Measurements from ENCODE around the gene CHMP2A. TPM values are rescaled to one million over a fixed set of nuclear protein-coding genes. Genes with fewer than 3 reads are reported as not detected.
A peak's percentile ranks its signal among the peaks of the same experiment; 100 is the strongest.
"Not testable (repeated sequence)": the region's sequence is repeated elsewhere in the genome, so short reads cannot be mapped to it uniquely, and the experiment has no call there.

CHMP2A gene
- 86.4 and 113 TPM in 2 replicates for total RNA-seq (2012; rRNA removed)

DNA sequence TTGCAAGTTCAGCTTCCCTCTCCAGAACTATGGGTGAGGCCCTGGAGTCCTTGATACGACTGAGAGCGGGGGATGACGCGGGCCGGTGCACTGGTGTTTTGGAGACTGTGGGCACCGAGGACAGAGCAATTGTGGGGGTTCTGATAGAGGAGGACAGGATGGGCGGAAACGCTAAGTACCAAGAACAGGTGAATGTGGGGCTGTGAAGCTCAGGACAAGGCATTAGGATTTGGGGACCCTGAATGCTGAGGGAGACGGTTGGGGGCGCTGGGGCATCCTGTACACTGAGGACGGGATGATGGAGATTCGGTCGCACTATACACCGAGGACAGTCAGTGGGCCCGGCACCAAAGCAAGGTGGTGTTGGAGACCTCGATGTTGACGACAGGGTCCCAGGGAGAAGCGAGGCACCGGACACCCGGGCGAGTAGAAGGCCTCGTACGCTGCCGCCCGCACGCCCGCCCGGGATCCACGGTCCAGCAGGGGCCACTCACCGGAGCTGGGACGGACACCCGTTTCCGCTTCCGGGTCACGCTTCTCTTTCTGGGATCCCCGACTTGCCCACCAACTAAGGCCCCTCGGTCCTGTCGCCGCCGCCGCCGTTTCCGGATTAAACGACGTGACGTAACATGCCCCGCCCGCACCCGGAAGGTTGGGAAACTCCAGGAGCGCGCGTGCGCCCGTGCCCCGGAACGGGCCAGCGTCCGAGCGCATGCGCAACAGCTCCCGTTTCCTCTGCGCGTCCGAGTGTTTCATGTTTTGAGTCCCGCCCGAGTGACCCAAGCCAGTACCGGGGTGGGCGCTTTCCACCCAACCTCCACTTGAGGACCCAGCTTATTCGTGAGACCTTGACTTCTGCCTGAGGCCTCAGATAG lies at the start of gene CHMP2A:
TSS of gene CHMP2A (minus strand) at position 612 of the 875 bp plus-strand sequence. CDS start 893 bp downstream, outside the sequence.
- Histone ChIP-seq H3K9ac (ENCODE audit: low read depth, low read length) (peak within 1 kb of the TSS; percentile 92), H3K27me3 (ENCODE audit: control insufficient read depth, insufficient read depth, low read length) (no peaks in the 10 kb centered on the region), H3K4me3 (ENCODE audit: low read length) (peak within 1 kb of the TSS; percentile 86), H3K4me2 (ENCODE audit: low read length) (peak within 1 kb of the TSS; percentile 97), H3K36me3 (ENCODE audit: insufficient read depth, low read length) (peaks cover 47% of the 10 kb centered on the region), H3K4me1 (ENCODE audit: control insufficient read depth, insufficient read depth, low read length) (peaks cover 34% of the 10 kb centered on the region), H3K9me3 (replicated peaks; ENCODE audit: low read length) (no peaks in the 10 kb centered on the region)

DNA sequence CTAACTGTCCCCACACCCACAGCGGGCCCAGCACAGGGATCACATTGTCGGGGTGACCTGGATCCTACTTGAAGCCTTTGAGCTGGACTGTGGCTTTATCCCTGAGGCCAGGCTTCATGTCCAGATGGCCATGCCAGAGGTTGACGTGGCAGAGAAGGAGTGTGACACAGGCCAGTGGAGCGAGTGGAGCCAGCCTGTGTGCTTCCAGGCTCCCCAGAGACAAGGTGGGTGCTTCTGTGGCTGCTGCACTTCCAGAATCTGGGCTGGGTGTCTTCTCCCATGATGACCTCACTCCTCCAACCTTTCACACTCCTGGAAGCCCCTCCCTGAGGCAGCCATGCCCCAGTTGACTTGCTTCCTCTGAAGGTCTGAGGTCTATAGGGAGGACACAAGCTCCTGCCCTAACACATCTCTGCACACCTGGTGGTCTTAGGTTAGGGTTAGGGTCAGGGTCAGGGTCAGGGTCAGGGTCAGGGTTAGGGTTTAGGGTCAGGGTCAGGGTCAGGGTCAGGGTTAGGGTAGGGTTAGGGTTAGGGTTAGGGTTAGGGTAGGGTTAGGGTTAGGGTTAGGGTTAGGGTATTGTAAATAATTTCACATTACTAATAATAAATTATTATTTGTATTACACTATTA lies 31.3 kb upstream of the CHMP2A start:
- Histone ChIP-seq H3K9me3 (replicated peaks; ENCODE audit: low read length) (no peaks in the 10 kb centered on the region), H3K27me3 (ENCODE audit: control insufficient read depth, insufficient read depth, low read length) (no peaks in the 10 kb centered on the region), H3K4me3 (ENCODE audit: low read length) (no peak overlapping the region), H3K9ac (ENCODE audit: low read depth, low read length) (no peak overlapping the region), H3K4me2 (ENCODE audit: low read length) (no peak overlapping the region), H3K36me3 (ENCODE audit: insufficient read depth, low read length) (peaks cover 23% of the 10 kb centered on the region), H3K4me1 (ENCODE audit: control insufficient read depth, insufficient read depth, low read length) (no peaks in the 10 kb centered on the region)

DNA sequence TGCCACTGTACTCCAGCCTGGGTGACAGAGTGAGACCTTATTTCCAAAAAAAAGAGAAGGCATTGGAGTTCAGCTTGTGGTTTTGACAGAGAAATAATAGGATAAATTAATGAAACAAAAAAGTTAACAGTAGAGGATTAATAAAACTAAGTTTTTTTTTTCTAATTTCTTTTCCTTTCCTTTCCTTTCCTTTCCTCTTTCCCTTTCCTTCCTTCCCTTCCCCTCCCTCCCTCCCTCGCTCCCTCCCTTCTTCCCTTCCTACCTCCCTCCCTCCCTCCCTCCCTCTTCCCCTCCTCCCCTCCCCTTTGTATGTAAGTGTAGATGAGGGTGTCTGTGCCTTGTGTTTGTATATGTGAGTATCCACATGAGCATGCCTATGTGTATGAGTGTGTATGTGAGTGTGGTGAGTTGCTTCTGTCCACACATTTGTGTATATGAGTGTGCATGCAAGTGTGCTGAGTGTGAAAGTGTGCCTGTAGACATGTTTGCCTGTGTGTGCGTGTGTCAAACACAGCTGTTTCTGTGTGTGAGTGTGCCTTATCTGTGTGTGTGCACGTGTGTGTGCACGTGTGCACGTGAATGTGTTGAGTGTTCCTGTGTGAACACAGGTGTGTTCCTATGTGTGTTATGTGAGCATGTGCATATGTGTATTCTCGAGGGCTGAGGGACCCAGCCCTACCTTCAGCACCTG lies 30.7 kb upstream of the CHMP2A start:
- Histone ChIP-seq H3K27me3 (ENCODE audit: control insufficient read depth, insufficient read depth, low read length) (no peaks in the 10 kb centered on the region), H3K4me1 (ENCODE audit: control insufficient read depth, insufficient read depth, low read length) (peaks cover 3% of the 10 kb centered on the region), H3K36me3 (ENCODE audit: insufficient read depth, low read length) (peaks cover 23% of the 10 kb centered on the region), H3K4me2 (ENCODE audit: low read length) (no peak overlapping the region), H3K9ac (ENCODE audit: low read depth, low read length) (no peak overlapping the region), H3K9me3 (replicated peaks; ENCODE audit: low read length) (no peaks in the 10 kb centered on the region), H3K4me3 (ENCODE audit: low read length) (no peak overlapping the region)

DNA sequence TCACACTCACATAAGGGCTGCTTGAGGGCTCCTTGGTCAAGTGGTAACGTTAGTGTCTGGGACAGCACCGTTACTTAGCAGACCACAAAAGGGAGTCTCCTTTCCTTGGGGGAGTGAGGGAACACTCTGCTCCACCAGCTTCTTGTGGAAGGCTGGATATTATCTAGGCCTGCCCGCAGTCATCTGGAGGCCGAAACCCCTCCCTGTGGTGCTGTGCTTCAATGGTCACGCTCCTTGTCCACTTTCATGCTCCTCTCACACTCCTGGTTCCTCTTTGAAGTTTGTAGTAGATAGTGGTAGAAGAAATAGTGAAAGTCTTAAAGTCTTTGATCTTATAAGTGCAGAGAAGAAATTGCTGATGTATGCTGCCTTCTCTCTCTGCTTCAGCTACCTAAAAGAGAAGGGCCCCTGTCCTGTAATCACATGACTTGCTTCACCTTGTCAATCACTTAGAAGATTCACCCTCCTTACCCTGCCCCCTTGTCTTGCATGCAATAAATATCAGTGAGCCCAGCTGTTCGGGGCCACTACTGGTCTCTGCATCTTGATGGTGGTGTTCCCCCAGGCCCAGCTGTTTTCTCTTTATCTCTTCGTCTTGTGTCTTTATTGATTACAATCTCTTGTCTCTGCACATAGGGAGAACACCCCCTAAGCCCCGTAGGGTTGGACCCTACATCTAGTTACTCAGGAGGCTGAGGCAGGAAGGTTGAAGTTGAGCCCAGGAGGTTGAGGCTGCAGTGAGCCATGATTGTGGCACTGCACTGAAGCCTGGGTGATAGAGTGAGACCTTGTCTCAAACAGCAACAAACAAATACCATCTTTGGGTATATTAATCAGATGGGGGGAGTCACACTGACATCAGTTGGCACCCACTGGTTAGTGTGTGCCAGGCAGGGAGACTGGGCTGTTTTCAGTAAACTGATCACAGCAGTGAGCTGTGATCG lies 29.9 kb upstream of the CHMP2A start:
- H3K4me3 ChIP-seq (ENCODE audit: low read length): no peak overlapping the region
- no peaks in the 10 kb centered on the region for H3K27me3 ChIP-seq (ENCODE audit: control insufficient read depth, insufficient read depth, low read length)
- H3K36me3 ChIP-seq (ENCODE audit: insufficient read depth, low read length): peaks cover 23% of the 10 kb centered on the region
- H3K4me2 ChIP-seq (ENCODE audit: low read length): no peak overlapping the region
- no peak overlapping the region for H3K9ac ChIP-seq (ENCODE audit: low read depth, low read length)
- H3K4me1 ChIP-seq (ENCODE audit: control insufficient read depth, insufficient read depth, low read length): peaks cover 3% of the 10 kb centered on the region
- H3K9me3 ChIP-seq (replicated peaks; ENCODE audit: low read length): no peaks in the 10 kb centered on the region

DNA sequence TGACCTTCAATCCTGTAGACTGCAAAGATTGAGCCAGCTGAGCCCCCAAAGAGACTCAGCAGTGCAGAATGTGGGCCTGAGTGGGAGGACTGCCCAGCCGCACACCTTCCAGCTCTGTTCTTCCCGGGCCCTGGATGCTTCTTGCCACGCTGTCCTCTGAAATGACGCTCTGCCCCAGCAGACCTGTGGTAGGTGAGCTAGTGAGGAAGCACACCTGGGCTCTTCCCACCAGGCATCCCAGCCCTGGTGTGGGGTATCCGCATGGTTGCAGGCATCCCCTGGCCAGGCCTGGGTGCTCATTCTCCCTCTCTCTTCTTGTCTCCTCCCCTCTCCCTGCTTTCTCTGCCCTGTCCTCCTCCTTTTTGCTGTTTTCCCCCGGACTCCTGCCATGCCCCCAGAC lies 28.1 kb upstream of the CHMP2A start:
- Histone ChIP-seq H3K9ac (ENCODE audit: low read depth, low read length) (no peak overlapping the region), H3K27me3 (ENCODE audit: control insufficient read depth, insufficient read depth, low read length) (no peaks in the 10 kb centered on the region), H3K36me3 (ENCODE audit: insufficient read depth, low read length) (peaks cover 23% of the 10 kb centered on the region), H3K9me3 (replicated peaks; ENCODE audit: low read length) (no peaks in the 10 kb centered on the region), H3K4me2 (ENCODE audit: low read length) (no peak overlapping the region), H3K4me1 (ENCODE audit: control insufficient read depth, insufficient read depth, low read length) (peaks cover 7% of the 10 kb centered on the region), H3K4me3 (ENCODE audit: low read length) (no peak overlapping the region)

DNA sequence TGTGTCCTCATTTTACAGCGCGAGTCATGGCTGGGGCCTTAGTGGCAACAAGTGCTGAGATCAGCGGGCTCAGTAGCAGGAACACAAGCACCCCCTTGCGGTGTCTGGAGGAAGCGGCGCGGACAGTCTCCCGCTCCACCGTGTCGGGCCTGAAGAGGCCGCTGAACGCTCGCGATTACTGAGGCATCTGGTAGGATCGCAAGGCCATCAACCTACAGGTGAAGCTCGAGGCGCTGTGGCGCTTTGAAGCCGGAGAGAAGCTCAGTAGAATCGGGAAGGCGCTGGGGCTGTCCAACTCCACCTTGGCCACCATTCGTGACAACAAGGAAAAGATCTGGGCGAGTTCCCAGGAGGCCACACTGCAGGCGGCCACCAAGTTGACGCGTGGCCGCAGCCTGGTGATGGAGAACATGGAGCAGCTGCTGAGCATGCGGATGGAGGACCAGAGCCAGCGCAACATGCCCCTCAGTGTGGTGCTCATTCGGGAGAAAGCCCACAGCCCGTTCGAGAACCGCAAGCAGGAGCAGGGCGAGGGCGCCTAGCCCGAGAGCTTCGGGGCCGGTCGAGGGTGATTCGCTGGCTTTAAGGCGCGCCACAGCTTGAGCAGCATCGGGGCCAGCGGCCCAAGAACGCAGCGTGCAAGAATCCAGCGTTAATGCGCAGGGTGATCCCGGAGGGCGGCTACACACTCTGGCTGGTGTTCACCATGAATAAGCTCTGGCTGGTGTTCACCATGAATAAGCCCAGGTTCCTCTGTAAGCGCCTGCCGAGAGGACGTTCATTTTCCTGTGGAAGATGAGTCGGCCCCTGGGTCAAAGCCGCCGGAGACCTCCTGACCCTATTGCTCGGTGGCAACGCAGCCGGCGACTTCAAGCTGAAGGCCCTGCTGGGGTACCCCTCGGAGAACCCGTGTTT lies 26.6 kb upstream of the CHMP2A start:
- H3K4me1 ChIP-seq (ENCODE audit: control insufficient read depth, insufficient read depth, low read length): peaks cover 7% of the 10 kb centered on the region

DNA sequence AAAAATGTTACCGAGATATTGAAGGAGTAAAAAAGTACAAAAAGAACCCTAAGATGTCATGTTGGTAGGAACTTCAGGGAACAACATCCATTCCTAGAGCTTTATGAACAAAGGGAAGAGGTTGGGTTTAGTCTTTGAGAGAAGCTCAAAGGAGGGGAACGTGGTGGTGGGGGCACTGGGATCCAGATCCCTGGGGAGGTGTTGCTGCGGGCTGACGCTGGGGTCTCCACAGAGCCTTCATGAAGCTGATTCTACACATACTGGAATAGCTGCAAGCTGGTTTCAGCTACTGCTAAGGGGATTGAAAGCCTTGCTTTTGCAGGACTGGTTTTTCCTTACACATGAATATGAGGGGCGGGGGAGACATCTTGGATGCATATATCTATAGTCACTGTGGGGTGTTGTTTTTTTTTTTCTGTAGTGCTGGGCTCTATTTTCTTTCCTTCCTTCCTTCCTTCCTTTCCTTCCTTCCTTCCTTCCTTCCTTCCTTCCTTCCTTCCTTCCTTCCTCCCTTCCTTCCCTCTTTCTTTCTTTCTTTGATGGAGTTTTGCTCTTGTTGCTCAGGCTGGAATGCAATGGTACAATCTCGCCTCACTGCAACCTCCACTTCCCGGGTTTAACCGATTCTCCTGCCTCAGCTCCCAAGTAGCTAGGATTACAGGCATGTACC lies 24.7 kb upstream of the CHMP2A start:
- H3K4me2 ChIP-seq (ENCODE audit: low read length): no peak overlapping the region
- no peak overlapping the region for H3K4me3 ChIP-seq (ENCODE audit: low read length)
- no peaks in the 10 kb centered on the region for H3K9me3 ChIP-seq (replicated peaks; ENCODE audit: low read length)
- no peaks in the 10 kb centered on the region for H3K27me3 ChIP-seq (ENCODE audit: control insufficient read depth, insufficient read depth, low read length)
- H3K36me3 ChIP-seq (ENCODE audit: insufficient read depth, low read length): peaks cover 23% of the 10 kb centered on the region
- peaks cover 10% of the 10 kb centered on the region for H3K4me1 ChIP-seq (ENCODE audit: control insufficient read depth, insufficient read depth, low read length)
- H3K9ac ChIP-seq (ENCODE audit: low read depth, low read length): no peak overlapping the region

More for the DNA sequence above, 26.6 kb upstream of the CHMP2A start:
- H3K9ac ChIP-seq (ENCODE audit: low read depth, low read length): no peak overlapping the region
- H3K4me3 ChIP-seq (ENCODE audit: low read length): no peak overlapping the region
- no peaks in the 10 kb centered on the region for H3K9me3 ChIP-seq (replicated peaks; ENCODE audit: low read length)
- H3K36me3 ChIP-seq (ENCODE audit: insufficient read depth, low read length): peaks cover 23% of the 10 kb centered on the region
- no peak overlapping the region for H3K4me2 ChIP-seq (ENCODE audit: low read length)
- H3K27me3 ChIP-seq (ENCODE audit: control insufficient read depth, insufficient read depth, low read length): no peaks in the 10 kb centered on the region

DNA sequence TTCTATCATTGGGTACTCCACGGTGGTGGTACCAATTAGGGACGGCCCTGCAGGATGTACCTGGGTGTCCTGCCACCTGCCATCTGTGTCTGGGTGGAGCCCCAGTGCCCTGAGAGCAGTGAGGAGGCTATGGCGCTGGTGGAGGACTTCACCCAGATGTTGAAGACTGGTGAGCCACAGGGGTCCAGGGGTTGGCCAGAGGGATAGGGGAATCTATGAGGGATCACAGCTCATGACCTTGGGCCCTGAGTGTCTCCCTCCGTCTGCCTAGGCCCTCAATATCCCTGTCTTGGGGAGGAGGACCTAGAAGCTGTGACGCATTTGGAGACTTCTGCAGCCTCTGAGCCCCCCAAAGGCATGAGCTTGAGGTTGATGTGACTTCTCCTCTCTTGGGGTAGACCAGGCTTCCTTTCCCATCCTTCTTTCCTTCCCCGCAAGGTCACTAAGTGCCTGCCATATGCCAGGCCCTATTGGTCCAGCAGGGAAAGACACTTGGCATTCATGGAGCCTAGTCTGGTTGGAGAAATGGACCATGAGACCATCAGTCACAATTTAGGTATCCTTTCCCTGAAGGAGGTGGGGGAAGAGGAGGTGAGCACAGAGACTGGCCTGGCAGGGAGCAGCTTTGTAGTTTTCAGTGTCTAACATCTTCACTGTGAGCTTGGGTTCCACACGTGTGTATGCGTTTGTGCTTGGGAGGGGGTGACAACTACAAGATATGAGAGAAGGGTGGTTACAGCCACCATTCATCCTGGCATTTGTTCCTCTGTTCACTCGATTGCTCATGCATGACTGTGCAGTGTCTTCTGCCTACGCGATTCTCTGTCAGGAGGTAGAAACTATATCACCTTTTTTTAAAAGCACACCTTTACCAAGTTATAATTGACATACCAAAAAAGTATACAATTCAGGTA lies 23.4 kb upstream of the CHMP2A start:
- peaks cover 16% of the 10 kb centered on the region for H3K4me1 ChIP-seq (ENCODE audit: control insufficient read depth, insufficient read depth, low read length)
- no peak overlapping the region for H3K4me2 ChIP-seq (ENCODE audit: low read length)
- H3K36me3 ChIP-seq (ENCODE audit: insufficient read depth, low read length): peaks cover 14% of the 10 kb centered on the region
- no peak overlapping the region for H3K4me3 ChIP-seq (ENCODE audit: low read length)
- H3K9ac ChIP-seq (ENCODE audit: low read depth, low read length): no peak overlapping the region
- no peaks in the 10 kb centered on the region for H3K9me3 ChIP-seq (replicated peaks; ENCODE audit: low read length)
- H3K27me3 ChIP-seq (ENCODE audit: control insufficient read depth, insufficient read depth, low read length): no peaks in the 10 kb centered on the region

DNA sequence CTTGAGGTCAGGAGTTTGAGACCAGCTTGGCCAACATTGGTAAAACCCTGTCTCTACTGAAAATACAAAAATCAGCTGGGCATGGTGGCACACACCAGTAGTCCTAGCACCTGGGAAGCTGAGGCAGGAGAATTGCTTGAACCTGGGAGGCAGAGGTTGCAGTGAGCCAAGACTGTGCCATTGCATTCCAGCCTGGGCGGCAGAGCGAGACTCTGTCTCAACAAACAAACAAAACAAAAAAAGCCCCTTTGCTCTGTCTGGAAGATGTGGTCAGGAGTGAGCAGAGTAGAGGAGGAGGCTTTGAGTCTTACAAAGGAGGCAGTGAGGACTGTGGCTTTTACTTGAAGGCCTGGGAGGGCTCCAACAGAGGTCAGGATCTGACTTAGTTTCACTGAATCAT lies 22.7 kb upstream of the CHMP2A start:
- not testable (repeated sequence) for H3K9ac ChIP-seq (ENCODE audit: low read depth, low read length); H3K36me3 ChIP-seq (ENCODE audit: insufficient read depth, low read length); H3K4me3 ChIP-seq (ENCODE audit: low read length); H3K4me2 ChIP-seq (ENCODE audit: low read length); H3K27me3 ChIP-seq (ENCODE audit: control insufficient read depth, insufficient read depth, low read length); H3K9me3 ChIP-seq (replicated peaks; ENCODE audit: low read length)
- H3K4me1 ChIP-seq (ENCODE audit: control insufficient read depth, insufficient read depth, low read length): peaks cover 16% of the 10 kb centered on the region

Measured in skeletal muscle satellite cell (primary cell).